HEK293T (cell line): ENCODE results near the gene FARP1.

ENCODE experiments used
- ARNT ChIP-seq: fragments of 450-650 bp; IDR thresholded peaks from 2 replicates; pipeline ENCODE4 v1.6.1; 2017; ENCODE audit warnings: mild to moderate bottlenecking
- BHLHE40 ChIP-seq: fragments of 450-650 bp; IDR thresholded peaks from 2 replicates; pipeline ENCODE4 v1.6.1; 2016; ENCODE audit warnings: mild to moderate bottlenecking, moderate library complexity, borderline replicate concordance
- CTBP1 ChIP-seq: fragments of 450-650 bp; IDR thresholded peaks from 2 replicates; pipeline ENCODE4 v1.6.1; 2016; ENCODE audit warnings: borderline replicate concordance
- ELF4 ChIP-seq: fragments of 450-650 bp; IDR thresholded peaks from 2 replicates; pipeline ENCODE4 v1.6.1; 2017; ENCODE audit warnings: antibody characterized with exemption
- FOXA1 ChIP-seq: fragments of 450-650 bp; IDR thresholded peaks from 2 replicates; pipeline ENCODE4 v1.6.1; 2016; ENCODE audit warnings: mild to moderate bottlenecking
- FOXK2 ChIP-seq: fragments of 450-650 bp; IDR thresholded peaks from 2 replicates; pipeline ENCODE4 v1.6.1; 2016; ENCODE audit warnings: mild to moderate bottlenecking
- HDGF ChIP-seq: fragments of 450-650 bp; IDR thresholded peaks from 2 replicates; pipeline ENCODE4 v1.6.1; 2017; ENCODE audit warnings: antibody characterized with exemption, borderline replicate concordance
- NFRKB ChIP-seq: fragments of 450-650 bp; IDR thresholded peaks from 2 replicates; pipeline ENCODE4 v1.6.1; 2016; ENCODE audit warnings: mild to moderate bottlenecking, moderate library complexity
- SP1 ChIP-seq: fragments of 450-650 bp; IDR thresholded peaks from 2 replicates; pipeline ENCODE4 v1.6.1; 2017
- SUZ12 ChIP-seq: fragments of 450-650 bp; IDR thresholded peaks from 2 replicates; pipeline ENCODE4 v1.6.1; 2016; ENCODE audit warnings: mild to moderate bottlenecking
- TARDBP ChIP-seq: fragments of 450-650 bp; IDR thresholded peaks from 2 replicates; pipeline ENCODE4 v1.6.1; 2016
- ZNF384 ChIP-seq: fragments of 450-650 bp; IDR thresholded peaks from 2 replicates; pipeline ENCODE4 v1.6.1; 2016

GRCh38 chr13:98352226-98352625 is 209.3 kb downstream of the FARP1 start:
- TF ChIP-seq HDGF (no peak), ARNT (no peak), BHLHE40 (no peak), SUZ12 (no peak), TARDBP (no peak), ELF4 (no peak), SP1 (no peak), FOXK2 (no peak), NFRKB (no peak), CTBP1 (no peak), ZNF384 (no peak), FOXA1 (no peak)
